Ishikawa (cell line): ENCODE measurements around the gene OGFR.

ENCODE experiments used
- CEBPB ChIP-seq: IDR thresholded peaks from 2 replicates; pipeline ENCODE4 v1.6.1; 2012
- CREB1 ChIP-seq: IDR thresholded peaks from 2 replicates; pipeline ENCODE4 v1.6.1; 2012; ENCODE audit warnings: low read depth
- EGR1 ChIP-seq: IDR thresholded peaks from 2 replicates; pipeline ENCODE4 v1.6.1; 2012
- EP300 ChIP-seq: IDR thresholded peaks from 2 replicates; pipeline ENCODE4 v1.6.1; 2012; ENCODE audit warnings: borderline replicate concordance
- FOXM1 ChIP-seq: IDR thresholded peaks from 2 replicates; pipeline ENCODE4 v1.6.1; 2012; ENCODE audit warnings: low read depth, borderline replicate concordance
- MAX ChIP-seq: IDR thresholded peaks from 2 replicates; pipeline ENCODE4 v1.6.1; 2012
- RAD21 ChIP-seq: IDR thresholded peaks from 2 replicates; pipeline ENCODE4 v1.6.1; 2012; ENCODE audit warnings: low read depth
- REST ChIP-seq: IDR thresholded peaks from 2 replicates; pipeline ENCODE4 v1.6.1; 2012; ENCODE audit warnings: low read depth, mild to moderate bottlenecking
- TAF1 ChIP-seq: IDR thresholded peaks from 2 replicates; pipeline ENCODE4 v1.6.1; 2012; ENCODE audit warnings: low read depth, mild to moderate bottlenecking
- YY1 ChIP-seq: IDR thresholded peaks from 2 replicates; pipeline ENCODE4 v1.6.1; 2012; ENCODE audit warnings: low read depth
- ZBTB7A ChIP-seq: IDR thresholded peaks from 2 replicates; pipeline ENCODE4 v1.6.1; 2012; ENCODE audit warnings: low read depth
- TF ChIP-seq, protein P1 (sequence below): IDR thresholded peaks from 2 replicates; pipeline ENCODE4 v1.6.1; 2012

- TF ChIP-seq EP300 (no peak), REST (no peak), EGR1 (no peak), ZBTB7A (no peak), RAD21 (no peak), CREB1 (no peak), YY1 (no peak), FOXM1 (no peak), MAX (no peak), TAF1 (no peak), CEBPB (no peak)
- TF ChIP-seq, protein P1, sequence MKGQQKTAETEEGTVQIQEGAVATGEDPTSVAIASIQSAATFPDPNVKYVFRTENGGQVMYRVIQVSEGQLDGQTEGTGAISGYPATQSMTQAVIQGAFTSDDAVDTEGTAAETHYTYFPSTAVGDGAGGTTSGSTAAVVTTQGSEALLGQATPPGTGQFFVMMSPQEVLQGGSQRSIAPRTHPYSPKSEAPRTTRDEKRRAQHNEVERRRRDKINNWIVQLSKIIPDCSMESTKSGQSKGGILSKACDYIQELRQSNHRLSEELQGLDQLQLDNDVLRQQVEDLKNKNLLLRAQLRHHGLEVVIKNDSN, result no peak
Observed at GRCh38 chr20:62780204-62780603, 24.4 kb upstream of the OGFR start.
